Right lobe of liver (tissue), 6 donors: ENCODE measurements around the gene SLC66A3. TPM values are rescaled to one million over a fixed set of nuclear protein-coding genes. Genes with fewer than 3 reads are reported as not detected.

Experiments used
- ATAC-seq, 4 donors: fragments of 200-7000 bp; cut with Tn5 transposase; one replicate each; pipeline ENCODE4 v1.9.1; 2020; ENCODE audit warnings: mild to moderate bottlenecking in 4 of 4, moderate library complexity in 4 of 4
- DNase-seq, 3 donors: peaks; one replicate each; pipeline ENCODE4 v3.0.0-alpha.2; 2020
- H3K27ac ChIP-seq, 3 donors: fragments of 200-600 bp; one replicate each; pipeline ENCODE4 v1.8.0; 2022
- H3K27me3 ChIP-seq, 2 donors: fragments of 200-600 bp; one replicate each; pipeline ENCODE4 v1.8.0; 2022
- H3K36me3 ChIP-seq, 4 donors: fragments of 200-600 bp; sonication (generic) in 1 of 4; one replicate each; pipeline versions ENCODE4 v1.5.1 to v1.8.0; 2017 to 2022; ENCODE audit warnings: control low read depth in 1 of 4
- H3K4me1 ChIP-seq, 4 donors: fragments of 200-600 bp; sonication (generic) in 1 of 4; one replicate each; pipeline versions ENCODE4 v1.5.1 to v1.8.0; 2017 to 2022; ENCODE audit warnings: control low read depth in 1 of 4
- H3K4me3 ChIP-seq, 3 donors: fragments of 200-600 bp; one replicate each; pipeline ENCODE4 v1.8.0; 2022
- H3K9me3 ChIP-seq, 4 donors: fragments of 200-600 bp; sonication (generic) in 1 of 4; one replicate each; pipeline versions ENCODE4 v1.5.1 to v1.8.0; 2017 to 2022; ENCODE audit warnings: control low read depth in 1 of 4
- CTCF ChIP-seq, 4 donors: fragments of 200-600 bp in 3 of 4; fragments of 450-650 bp in 1 of 4; IDR thresholded peaks; one replicate each; pipeline versions ENCODE4 v1.5.1 to v1.8.0; 2016 to 2022; ENCODE audit warnings: antibody characterized with exemption in 4 of 4, mild to moderate bottlenecking in 2 of 4
- POLR2A ChIP-seq: fragments of 450-650 bp; IDR thresholded peaks from one replicate; pipeline ENCODE4 v1.6.1; 2017; ENCODE audit warnings: antibody characterized with exemption, mild to moderate bottlenecking
- WGBS: methylation state at CpG from one replicate; pipeline ENCODE4 v1.1.6; 2018; ENCODE audit warnings: low coverage, low lambda C conversion rate; ENCODE audit not compliant: insufficient coverage; ENCODE audit errors: missing lambda C conversion rate; 5-methylcytosine and 5-hydroxymethylcytosine counted together
- intact Hi-C, 2 donors: fragments of 100-400 bp; cut with DNase I; formaldehyde crosslinking; loops; one replicate each; pipeline versions ENCODE4 v1.11.2 to v1.14.1; 2022
- total RNA-seq, 6 experiments: library from RNA; depleted of rRNA in 2 of 6; stranded (reverse); fragments of >200 nt in 2 of 6; fragmentation: NEBNext Ultra II Directional in 3 of 6; extraction: Animal tissue kit (Norgen Biotek cat#: 25700) in 3 of 6; gene quantifications; one replicate each; pipeline versions ENCODE4 v1.1.0 to v1.2.4, GENCODE V29; 2016 to 2023
- donor health status: DM: no; HTN: yes; CAD: no.
- donor health status: DM: no; HTN: no; CAD: no.
- donor health status: DM: no; HTN: no; CAD: no.
- donor health status: DM: no; HTN: yes; CAD: no.
- donor health status: DM: no; HTN: yes; CAD: no.

SLC66A3 gene
- total RNA-seq, 6 experiments from 2014 or later: 4.9 to 16.1 (median 8.8) TPM

DNA sequence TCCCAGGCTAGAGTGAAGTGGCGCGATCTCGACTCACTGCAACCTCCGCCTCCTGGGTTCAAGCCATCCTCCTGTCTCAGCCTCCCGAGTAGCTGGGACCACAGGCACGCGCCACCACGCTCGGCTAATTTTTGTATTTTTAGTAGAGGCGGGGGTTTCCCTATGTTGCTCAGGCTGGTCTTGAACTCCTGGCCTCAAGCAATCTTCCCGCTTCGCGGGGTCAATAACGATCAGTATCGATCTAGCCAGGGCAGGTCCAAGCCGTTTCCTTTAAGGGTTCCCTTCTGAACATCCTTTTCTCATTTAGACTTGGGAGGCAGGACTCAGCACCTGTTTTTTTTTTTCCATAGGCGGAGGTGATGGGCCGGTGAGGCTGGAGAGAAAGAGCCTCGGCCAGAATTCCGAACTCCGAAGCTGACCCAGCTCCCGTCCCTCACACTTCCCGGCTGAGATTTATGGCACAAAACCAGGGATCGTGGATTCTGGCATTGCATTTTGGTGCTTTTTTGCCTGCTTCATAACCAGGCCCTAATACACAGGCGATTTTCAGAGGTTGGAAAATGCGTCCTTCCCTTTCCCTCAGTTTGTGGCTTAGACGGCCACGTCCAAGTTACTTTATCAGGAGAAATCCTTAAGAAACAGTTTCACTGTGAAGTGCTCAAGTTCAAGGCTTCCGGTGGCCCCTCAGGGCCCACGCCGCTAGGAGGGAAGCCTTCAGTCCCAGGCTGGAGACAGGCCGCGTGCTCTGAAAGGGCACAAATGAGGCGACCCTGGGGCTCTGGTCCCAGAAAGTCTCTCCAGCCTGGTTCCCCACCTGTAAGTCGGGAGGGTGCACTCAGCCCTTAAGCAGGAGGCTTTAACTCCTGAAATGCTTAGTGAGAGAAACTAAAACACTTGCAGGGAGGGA is 998 bp upstream of the SLC66A3 start:
- no peaks in the 10 kb centered on the region for H3K9me3 ChIP-seq
- peak overlapping the region; percentile 41 to 53 (median 49) for H3K4me3 ChIP-seq
- ATAC-seq: peak; percentile 1 to 17 (median 6)
- intact Hi-C loops: no loop called here
- H3K27me3 ChIP-seq: no peaks in the 10 kb centered on the region
- peak; percentile 45 for TF ChIP-seq POLR2A
- no peak for TF ChIP-seq CTCF (IDR thresholded peaks at IDR 0.05)
- 73% methylated on average over 27 of the region's 35 CpGs for WGBS
- DNase-seq: no peak
- peak overlapping the region; percentile 59 to 87 (median 74) for H3K27ac ChIP-seq
- H3K4me1 ChIP-seq: peaks cover 0 to 6% (median 0%) of the 10 kb centered on the region in 4 donors
- no peaks in the 10 kb centered on the region for H3K36me3 ChIP-seq

DNA sequence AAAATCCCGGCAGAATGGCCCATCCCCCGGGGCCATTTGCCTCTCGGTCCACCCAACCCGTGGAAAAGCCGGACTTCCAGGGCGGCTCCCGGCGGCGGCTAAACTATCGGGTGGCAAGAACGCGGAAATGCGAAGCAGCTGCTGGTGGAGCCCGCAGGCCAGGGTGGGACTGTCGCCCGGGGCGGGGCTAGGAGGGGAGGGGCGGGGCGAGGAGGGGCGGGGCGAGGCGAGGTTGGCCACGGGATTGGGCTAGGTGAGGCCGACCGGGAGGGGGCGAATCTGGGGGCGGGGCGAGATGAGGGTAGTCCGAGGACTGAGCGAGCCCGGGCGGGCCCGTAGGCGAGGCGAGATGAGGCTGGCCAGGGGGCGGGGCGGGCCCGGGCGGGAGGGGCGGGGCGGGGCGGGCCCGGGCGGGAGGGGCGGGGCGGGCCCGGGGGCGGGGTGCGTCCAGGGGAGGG is 315 bp upstream of the SLC66A3 start:
- no peaks in the 10 kb centered on the region for H3K9me3 ChIP-seq
- ATAC-seq (peak; percentile 91 to 95 (median 94)), DNase-seq (peak; percentile 99 to 100 (median 99))
- intact Hi-C loops: no loop called here
- no peaks in the 10 kb centered on the region for H3K36me3 ChIP-seq
- H3K4me3 ChIP-seq: peak overlapping the region; percentile 59 to 66 (median 64)
- 3% methylated on average over 22 of the region's 49 CpGs for WGBS
- peak overlapping the region; percentile 59 to 87 (median 74) for H3K27ac ChIP-seq
- no peaks in the 10 kb centered on the region for H3K27me3 ChIP-seq
- H3K4me1 ChIP-seq: peaks cover 0 to 6% (median 0%) of the 10 kb centered on the region in 4 donors
- TF ChIP-seq CTCF (IDR thresholded peaks at IDR 0.05) (no peak), POLR2A (no peak)

DNA sequence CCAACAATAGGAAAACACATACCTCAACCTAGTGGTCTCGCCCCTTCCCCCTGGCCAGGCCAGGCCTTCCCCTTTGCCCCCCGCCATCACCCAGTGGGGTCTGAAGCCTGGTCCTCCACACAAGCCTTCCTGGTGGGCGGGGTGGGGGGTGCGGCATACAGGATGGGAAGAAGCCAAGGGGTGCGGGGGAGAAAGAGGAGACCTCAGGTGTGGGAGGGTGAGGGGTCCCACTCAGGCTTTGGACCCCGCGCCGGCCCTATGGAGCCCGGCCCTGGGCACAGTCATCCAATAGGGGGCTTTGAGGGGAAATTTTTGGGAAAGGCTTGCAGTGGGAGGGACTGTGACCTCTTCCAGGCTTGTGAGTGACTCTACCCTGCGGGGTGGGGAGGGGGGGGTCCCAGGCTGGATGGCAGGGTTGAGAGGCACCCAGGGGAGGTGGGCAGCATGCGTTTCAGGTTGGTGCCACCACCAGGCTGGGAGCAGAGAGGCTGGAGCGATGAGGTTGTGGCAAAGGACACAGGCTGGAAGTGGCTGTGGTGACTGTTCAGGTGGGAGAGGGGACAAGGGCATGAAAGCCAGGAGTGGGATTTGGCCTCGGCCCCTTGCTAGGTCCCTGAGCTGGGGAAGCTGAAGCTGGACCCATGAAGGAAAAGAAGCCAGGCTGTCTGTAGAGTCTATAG is 1.3 kb downstream of the SLC66A3 start:
- no peaks in the 10 kb centered on the region for H3K36me3 ChIP-seq
- WGBS: no CpG with 5 or more reads among the region's 13 CpGs
- no peaks in the 10 kb centered on the region for H3K9me3 ChIP-seq
- no peak overlapping the region for H3K4me3 ChIP-seq
- intact Hi-C loops: no loop called here
- no peak overlapping the region for H3K27ac ChIP-seq
- no peak for DNase-seq
- TF ChIP-seq POLR2A: no peak
- TF ChIP-seq CTCF (IDR thresholded peaks at IDR 0.05): no peak
- ATAC-seq: no peak
- no peaks in the 10 kb centered on the region for H3K27me3 ChIP-seq
- H3K4me1 ChIP-seq: peaks cover 0 to 6% (median 0%) of the 10 kb centered on the region in 4 donors

DNA sequence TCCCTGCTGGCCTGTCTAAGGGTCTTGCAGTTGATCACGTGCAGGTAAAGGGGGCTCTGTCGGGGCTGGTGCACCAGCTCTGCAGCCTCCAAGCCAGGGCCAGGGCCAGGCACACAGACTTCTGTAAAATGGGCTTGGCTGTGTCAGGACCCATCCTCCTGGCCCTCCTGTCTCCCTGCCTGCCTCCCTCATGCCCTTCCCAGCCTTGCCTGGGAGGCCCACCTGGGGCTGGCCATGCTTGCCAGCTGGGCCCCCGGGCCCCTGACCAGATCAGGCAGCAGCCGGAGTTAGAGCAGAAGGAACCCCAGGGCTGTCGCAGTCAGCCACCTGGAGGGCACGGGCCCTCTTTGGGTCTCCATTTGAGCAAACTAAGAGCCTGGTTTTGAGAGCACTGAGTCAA is 2.0 kb downstream of the SLC66A3 start:
- Histone ChIP-seq H3K36me3 (no peaks in the 10 kb centered on the region), H3K27ac (no peak overlapping the region), H3K27me3 (no peaks in the 10 kb centered on the region), H3K4me3 (no peak overlapping the region), H3K9me3 (no peaks in the 10 kb centered on the region), H3K4me1 (peaks cover 0 to 6% (median 0%) of the 10 kb centered on the region in 4 donors)
- no peak for ATAC-seq
- TF ChIP-seq POLR2A (no peak), CTCF (IDR thresholded peaks at IDR 0.05) (no peak)
- no CpG with 5 or more reads among the region's 6 CpGs for WGBS
- DNase-seq: no peak
- intact Hi-C loops: no loop called here
